Activated gamma-delta T cell treated with Interleukin-2 at 50 U/mL for 16 hours (primary cell): ENCODE measurements around the gene PLCL1.
"Not testable (repeated sequence)": the region's sequence is repeated elsewhere in the genome, so short reads cannot be mapped to it uniquely, and the experiment has no call there.

Experiments
- DNase-seq: peaks from one replicate; pipeline ENCODE4 v3.0.0-alpha.2; 2020

The PLCL1 gene

DNA sequence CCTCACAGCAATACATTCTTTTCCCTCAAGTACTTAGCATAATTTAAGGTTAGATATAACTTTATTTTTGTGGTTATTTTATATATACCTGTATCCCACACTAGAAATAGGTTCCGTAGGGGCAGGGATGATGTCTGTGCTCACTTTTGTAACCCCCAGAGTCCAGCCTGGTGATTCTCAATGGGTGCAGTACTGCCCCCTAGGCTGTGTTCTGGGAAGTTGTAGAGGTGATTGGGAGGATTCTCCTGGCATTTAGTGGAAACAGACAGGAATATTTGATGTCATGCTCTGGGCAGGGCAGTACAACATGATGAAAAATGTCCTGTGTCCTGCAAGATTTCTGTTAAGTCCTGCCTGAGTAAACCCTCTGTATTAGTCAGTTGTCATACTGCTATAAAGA, 333.3 kb downstream of the PLCL1 start:
- DNase-seq: no peak

DNA sequence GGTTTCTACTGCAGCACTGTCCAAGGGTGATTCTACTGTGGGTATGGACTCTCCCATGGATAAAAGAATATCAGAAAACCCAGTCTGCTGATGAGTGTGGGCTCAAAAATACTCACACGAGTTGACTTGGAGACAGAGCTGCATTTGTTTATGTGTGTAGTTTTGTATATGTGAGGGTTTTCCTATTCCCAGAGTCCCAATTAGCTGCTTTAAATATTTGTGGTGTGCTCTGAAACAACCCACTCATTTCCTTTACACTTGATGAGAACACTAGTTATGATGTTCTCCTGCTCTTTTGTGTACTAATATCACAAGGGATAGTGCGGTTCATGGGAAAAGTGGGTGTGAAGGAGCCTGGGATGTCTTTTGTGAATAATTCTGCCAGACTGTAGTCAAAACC, 337.3 kb downstream of the PLCL1 start:
- DNase-seq: no peak

DNA sequence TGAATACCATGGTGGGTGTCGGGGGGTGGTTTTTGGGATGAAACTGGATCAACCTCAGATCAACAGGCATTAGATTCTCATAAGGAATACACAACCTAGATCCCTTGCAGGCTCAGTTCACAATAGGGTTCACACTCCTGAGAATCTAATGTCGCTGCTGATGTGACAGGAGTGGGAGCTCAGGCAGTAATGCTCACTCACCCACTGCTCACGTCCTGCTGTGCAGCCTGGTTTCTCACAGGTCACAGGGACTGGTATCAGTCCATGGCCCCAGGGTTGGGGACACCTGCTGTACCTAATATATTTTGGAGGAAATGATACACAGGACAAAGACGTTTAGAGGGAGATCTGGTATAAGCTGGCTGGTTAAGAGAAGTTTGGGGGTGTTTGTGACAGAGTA, 338.8 kb downstream of the PLCL1 start:
- no peak for DNase-seq

DNA sequence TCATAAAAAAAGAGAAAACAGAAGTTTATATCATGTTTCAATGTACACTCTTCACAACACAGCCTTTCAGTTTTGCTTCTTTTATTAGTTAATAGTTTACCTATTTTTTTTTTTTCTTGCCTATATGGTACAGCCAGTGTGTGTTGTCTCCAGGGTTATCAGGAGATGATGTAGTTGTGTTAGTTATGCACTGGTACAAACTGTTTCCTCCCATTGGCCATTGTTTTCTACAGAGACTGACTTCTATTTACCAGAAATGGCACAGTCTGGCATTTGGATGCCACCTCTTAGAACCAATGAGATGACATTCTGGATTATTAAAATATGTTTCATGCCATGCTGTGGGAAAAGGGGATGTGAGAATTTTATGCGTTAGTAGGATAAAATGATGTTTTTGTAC, 339.4 kb downstream of the PLCL1 start:
- DNase-seq: no peak

DNA sequence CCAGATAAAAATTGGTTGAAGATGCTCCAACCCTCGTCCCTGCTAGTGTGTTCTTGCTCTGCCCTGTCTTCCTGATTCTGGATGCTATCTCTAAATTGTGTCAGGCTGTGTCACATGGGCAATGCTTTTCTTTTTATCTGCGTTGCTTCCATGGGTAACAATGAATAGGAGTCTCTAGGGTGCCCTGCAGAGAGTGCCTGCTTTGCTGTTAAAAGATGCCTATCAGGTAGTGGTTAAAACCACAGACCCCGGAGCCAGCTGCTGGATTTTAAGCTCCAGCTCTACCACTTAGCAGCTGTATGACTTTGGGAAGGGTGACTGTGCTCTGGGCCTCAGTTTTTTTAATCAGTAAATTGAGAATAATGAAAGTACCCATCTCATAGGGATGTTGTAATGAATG, 340.3 kb downstream of the PLCL1 start:
- DNase-seq: no peak

DNA sequence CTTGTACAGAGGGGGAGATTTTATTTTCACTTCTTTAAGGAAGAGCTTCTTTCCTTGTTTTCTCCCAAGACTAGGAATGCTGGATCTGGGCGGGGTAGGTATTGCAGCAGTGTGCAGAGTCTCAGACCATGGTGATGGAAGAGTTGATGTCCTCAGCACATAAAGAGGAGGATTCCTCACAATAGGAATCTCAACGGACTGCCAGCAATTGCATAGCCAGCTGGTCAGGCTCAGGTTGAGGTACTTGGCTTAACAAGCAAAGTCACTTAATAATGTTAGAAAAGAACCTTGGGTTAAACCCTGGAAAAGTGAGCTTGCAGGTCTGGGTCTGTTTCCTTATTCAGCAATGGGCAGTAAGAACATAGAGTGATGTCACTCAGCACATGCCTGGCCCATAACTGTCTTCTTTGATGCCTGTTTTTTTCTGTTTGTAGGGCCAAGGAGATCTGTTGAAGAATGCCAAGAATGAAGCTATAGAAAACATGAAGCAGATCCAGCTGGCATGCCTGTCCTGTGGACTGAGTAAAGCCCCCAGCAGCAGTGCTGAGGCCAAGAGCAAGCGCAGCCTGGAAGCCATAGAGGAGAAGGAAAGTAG, 342.1 kb downstream of the PLCL1 start:
- no peak for DNase-seq

DNA sequence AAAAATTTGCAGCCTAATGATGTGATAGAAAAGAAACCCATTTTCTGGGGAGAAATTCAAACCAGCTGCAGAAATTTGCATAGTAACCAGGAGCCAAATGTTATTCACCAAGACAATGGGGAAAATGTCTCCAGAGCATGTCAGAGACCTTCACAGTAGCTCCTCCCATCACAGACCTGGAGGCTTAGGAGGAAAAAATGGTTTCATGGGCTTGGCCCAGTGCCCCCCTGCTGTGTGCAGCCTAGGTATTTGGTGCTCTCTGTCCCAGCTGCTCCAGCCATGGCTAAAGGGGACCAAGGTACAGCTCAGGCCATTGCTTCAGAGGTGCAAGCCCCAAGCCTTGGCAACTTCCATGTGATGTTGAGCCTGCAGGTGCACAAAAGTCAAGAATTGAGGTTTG, 352.9 kb downstream of the PLCL1 start:
- no peak for DNase-seq

DNA sequence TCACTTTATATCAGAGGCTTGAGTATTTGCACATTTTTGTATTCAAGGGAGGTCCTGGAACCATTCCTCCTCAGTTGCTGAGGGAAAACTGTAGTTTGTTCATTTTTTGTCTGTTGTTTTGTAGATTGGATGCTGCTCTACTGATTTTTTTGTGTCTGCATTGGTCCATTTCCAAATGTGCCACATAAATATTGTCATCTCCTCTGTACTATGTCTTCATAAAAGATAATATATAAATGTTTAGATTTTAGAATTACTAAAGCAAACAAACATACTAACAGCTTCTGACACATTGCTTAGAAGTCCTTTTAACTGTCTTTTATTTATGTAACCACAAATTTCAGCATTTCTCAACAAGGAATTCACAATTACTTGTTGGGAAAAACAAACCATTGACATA, 356.8 kb downstream of the PLCL1 start:
- no peak for DNase-seq

DNA sequence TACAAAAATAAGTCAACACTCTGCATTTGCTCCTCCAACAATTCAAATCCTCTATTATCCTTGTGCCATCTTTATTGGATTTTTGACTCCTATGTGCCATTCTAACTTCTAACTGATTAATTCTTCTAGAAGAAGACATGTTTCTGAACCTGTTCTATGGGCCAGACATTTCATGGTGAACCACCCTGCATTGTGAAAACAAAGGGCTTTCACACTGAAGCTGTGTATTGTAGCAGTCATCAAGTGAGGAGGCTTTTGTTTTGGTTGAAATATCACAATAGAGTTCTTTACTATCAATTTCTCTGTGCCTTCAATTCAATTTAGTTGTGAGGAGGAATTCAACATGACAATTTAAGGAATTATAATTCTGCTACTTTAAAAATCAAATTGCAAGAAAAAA, 357.9 kb downstream of the PLCL1 start:
- DNase-seq: no peak

DNA sequence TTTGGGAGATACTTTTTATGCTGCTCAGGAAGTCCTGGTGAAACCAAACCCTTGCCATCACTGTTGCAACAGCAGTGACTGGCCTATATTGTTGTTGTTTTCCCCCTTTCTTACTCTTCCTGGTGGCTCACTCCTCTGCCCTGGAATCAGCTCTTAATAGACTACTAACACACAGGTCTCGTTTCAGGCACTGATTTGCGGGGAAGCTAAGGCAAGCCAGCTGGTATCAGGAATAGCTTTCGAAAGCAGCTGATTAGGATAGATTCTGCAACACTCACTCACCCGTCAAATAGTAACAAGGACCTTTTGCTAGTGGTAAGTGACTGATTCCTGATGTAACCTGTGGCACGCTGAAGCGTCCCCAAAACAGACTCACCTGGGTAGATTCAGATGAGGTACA, 360.4 kb downstream of the PLCL1 start:
- no peak for DNase-seq

DNA sequence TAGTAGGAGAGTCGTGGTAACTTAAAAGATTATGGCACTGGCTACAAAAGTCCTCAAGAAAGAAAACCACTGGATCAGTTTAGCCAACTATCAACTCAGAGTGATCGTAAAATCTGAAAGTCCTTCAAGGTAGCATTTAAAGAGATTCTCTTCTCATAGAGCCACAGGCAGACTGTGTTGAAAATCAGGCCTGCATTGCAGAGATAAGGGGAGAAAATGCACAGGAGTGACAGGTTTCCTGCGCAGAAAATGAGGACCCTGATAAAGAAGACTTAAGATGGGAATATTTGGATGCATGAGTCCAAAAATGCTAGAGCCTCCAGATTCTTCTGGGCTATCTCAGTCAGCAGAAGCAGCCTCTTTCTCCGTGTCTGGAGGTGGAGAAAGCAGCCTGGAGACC, 360.9 kb downstream of the PLCL1 start:
- DNase-seq: no peak

DNA sequence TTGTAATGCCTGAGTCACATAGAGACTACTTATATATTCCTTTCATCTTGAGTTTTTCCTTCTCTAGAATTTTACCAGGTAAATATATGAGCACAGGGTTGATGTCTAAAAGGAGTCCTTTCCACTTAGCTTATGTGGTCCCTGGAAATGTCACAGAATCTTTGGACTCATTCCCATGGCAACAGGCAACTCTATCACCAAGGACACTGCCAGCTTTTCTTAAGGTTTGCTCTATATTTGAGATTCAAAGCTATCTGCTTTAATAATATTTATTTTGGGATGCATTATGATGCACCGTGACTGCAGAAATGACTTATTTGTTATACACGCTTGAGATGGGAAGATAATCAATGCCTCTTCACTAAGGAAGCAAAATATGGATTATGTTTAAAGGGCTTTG, 363.0 kb downstream of the PLCL1 start:
- no peak for DNase-seq

DNA sequence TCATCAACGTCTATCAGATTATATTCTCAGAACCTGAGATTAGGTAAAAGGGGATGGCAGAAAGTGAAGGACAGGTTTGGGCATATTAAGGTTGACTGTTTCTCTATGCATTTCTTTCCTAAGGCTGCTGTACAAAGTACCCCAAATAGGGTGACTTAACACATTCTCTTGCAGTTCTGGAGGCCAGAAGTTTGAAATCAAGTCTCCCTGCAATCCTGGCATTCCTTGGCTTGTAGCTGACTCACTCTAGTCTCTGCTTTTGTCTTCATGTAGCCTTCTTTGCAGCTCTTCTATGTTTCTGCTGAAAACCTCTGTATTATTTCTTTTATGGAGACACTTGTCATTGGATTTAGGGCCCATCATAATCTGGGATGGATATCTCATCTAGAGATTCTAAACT, 364.3 kb downstream of the PLCL1 start:
- no peak for DNase-seq

DNA sequence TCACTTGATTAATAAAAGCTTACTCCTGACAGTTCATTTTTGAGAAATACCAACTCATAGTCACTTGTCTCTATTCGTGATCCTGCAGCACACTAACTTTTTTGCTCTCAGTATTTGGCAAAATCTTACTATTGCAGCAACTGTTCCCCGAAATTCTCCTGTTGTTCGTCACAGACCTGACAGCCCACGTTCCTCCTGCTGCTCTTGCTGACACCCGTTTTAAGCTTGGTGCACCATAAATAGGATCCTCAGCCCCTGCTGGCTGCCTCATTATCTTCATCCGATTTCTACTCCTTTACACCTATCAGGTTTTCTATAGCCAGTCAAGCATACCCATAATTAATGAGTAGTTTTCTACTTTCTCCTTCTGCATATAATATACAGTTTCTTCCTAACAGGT, 368.8 kb downstream of the PLCL1 start:
- DNase-seq: no peak

DNA sequence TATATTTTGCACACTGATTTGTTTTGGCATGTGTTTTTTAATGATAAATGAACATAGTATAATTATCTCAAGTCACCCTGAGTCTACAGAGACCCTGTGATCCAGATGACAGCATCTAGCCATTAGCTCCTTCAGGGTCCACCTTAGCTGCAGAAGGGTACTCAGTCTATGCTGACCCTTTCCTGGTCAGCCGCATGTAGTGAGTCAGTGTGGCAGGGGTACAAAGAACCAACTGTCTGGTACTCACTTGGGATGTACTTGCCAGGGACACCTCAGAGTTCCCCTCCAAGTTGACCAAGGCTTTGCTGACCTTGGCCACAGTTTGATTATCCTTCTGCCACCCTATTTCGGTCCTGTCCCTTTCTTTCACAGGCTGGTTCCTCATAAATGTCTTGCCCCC, 369.5 kb downstream of the PLCL1 start:
- DNase-seq: no peak

DNA sequence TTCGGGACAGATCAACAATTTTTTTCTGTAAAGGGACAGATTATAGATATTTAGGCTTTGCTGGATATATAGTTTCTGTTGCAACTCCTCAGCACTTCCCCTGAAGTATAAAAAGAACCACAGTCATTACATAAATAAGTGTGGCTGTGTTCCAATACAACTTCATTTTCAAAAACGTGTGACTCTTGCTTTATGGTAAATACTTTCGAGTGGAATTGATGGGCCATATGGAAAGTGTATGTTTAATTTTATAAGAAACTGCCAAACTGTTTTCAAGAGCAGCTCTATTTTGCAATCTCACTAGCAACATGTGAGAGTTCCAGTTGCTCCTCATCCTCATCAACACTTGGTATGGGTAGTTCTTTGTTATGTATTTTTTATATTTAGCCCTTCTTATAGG, 370.9 kb downstream of the PLCL1 start:
- no peak for DNase-seq

DNA sequence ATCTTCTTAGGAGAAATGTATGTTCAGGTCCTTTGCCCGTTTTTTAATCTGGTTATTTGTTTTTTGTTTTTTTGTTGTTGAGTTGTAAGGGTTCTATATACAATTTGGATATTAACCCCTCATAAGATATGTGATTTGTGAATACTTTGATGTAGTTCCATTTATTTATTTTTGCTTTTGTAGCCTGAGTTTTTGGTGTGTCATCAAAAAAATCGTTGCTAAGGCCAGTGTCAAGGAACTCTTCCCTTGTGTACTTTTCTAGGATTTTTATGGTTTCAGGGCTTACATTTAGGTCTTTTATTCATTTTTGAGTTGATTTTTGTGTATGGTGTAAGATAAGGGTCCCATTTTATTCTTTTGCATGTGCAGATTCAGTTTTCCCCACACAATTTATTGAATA, 372.6 kb downstream of the PLCL1 start:
- DNase-seq: no peak

DNA sequence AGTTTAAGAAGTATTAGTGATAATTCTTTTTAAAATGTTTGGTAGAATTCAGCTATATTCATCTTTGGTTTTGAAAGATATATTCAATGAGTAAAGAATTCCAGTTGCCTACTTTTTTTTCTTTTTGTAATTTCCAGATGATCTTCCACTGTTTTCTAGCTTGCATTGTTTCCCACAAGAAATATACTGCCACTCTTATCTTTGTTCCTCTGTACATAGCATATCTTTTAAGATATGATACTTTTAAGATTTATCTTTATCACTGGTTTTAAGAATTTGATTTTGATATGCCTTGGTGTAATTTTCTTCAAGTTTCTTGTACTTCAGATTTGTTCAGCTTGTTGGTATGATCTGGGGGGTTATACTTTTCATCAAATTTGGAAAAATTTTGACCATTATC, 374.4 kb downstream of the PLCL1 start:
- no peak for DNase-seq

DNA sequence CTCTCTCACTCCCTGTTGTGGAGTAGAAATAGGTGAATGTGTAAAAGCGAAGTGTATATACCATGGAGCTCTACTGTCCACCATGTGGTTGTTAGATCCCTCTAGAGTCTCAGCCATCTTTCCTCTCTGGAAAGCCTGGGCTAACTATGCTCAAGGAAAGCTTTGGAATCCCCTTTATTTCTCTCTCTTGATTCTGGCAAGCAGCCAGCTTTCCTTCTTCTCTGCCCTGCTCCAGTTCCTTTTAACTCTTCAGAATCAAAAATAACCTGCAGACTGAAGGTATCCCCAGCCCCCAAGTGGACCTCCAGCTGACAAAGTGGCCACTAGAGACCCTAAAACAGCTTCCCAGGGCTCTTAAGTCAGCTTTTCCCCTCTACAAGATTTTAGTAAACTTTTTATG, 381.9 kb downstream of the PLCL1 start:
- DNase-seq: no peak

DNA sequence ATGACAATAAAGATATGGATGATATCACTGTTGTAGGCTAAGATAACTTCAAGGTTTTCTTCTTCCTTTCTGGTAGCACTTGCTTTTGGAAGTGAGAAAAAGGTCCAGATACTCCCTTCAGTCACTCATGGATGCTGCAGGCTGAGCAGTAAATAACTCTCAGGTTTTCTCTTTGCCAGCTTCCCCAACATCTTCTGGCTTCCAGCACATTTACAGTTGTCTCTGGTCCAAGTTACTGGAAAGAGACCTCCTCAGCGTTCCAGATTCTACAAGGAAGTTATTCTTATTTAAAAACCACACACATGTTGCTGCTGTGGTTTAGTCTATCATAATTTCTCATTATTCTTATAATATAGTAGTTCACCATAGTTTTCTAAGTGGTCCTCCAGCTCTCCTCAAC, 383.4 kb downstream of the PLCL1 start:
- DNase-seq: no peak

DNA sequence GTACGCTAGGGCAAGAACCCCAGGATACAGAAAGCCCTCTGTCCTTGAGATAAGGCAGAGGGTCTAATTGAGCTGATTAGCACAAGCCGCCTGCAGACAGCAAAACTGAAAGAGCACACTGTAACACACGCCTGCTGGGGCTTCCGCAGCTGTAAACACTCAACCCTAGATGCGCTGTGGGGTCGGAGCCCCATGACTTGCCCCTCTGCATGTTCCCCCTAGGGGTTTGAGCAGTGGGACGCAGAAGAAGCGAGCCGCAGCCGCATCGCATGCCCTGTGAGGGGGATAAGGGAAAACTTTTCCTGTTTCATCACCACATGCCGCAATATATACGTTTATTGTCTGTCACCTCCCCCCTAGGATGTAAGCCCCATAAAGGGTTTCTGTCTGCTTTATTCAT, 384.6 kb downstream of the PLCL1 start:
- no peak for DNase-seq

DNA sequence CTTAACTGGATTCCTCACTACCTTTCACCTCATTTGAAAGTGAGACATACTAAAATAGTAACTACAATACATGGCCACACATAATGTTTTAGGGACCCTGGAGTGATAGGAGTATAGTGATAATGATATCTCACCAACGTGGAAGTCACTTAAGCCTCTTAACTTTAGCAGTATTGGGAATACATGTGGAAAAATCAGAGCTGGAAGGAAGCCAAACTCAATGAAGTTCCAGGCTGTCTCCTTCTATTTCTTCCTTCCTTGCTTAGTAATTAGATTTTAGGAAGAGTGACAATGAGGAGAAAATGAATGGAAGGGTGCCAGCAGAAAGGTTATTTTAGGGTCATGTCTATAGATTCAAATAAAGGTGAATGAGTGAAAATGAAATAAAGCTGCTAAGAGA, 387.3 kb downstream of the PLCL1 start:
- DNase-seq: no peak

DNA sequence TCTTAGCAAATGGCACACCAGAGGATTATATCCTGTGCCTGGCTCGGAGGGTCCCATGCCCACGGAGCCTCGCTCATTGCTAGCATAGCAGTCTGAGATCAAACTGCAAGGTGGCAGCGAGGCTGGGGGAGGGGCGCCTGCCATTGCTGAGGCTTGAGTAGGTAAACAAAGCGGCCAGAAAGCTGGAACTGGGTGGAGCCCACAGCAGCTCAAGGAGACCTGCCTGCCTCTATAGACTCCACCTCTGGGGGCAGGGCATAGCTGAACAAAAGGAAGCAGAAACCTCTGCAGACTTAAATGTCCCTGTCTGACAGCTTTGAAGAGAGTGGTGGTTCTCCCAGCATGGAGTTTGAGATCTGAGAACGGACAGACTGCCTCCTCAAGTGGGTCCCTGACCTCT, 392.2 kb downstream of the PLCL1 start:
- not testable (repeated sequence) for DNase-seq
